SKM-1 treated with dmso at 0.1 percent for 144 hours (cell line): ENCODE measurements around the gene SOX3.

Experiments
- DNase-seq: peaks from one replicate; lab custom pipeline; 2025; ENCODE audit not compliant: unreplicated experiment; lab: John Stamatoyannopoulos, UW

SOX3 gene

GRCh38 chrX:140500441-140500840 lies 4.4 kb downstream of the SOX3 start:
- DNase-seq, result peak; percentile 16

- no peak for DNase-seq
Observed at GRCh38 chrX:140495739-140496138, 9.1 kb downstream of the SOX3 start.

- DNase-seq, result no peak
Observed at GRCh38 chrX:140492066-140492994, 12.5 kb downstream of the SOX3 start.

- DNase-seq, result no peak
Observed at GRCh38 chrX:140480765-140481164, 24.1 kb downstream of the SOX3 start.

- no peak for DNase-seq
Observed at GRCh38 chrX:140477987-140478386, 26.9 kb downstream of the SOX3 start.

GRCh38 chrX:140475025-140475424 lies 29.8 kb downstream of the SOX3 start:
- no peak for DNase-seq

- no peak for DNase-seq
Observed at GRCh38 chrX:140467211-140467610, 37.7 kb downstream of the SOX3 start.
